GM12864 (cell line): ENCODE data around the gene ELOB.

Experiments used
- DNase-seq: peaks from one replicate; pipeline ENCODE4 v3.0.0-alpha.2; 2011; ENCODE audit warnings: low read depth
- H3K4me3 ChIP-seq: 2 replicates; pipeline ENCODE4 v1.5.1; 2011; ENCODE audit warnings: mild to moderate bottlenecking, low read depth, low read length, control low read depth
- TF ChIP-seq, protein P1 (sequence below): IDR thresholded peaks from 2 replicates; pipeline ENCODE4 v1.5.1; 2011; ENCODE audit warnings: low read depth, mild to moderate bottlenecking, moderate library complexity, low read length, control low read depth, inconsistent platforms; ENCODE audit errors: missing control alignments

The ELOB gene

DNA sequence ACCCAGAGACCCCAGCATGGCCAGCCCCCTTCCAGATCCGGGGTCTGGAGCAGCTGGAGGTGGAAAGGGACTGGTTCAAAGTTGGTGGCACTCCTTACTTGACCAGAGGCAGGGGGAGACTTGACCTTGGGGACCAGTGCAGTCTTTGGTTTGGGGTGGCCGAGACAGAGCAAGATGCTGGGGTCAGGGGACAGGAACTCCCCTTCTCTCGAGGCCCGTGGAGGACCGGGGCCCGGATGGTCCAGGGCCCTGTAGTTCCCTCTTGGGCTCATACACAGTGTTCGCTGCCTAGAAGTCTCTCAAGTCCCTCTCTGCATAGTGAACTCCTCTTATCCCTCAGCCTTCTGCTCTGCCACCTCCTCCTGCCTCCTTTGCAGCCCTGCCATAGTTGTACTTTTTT lies 10.9 kb upstream of the ELOB start:
- no peak for DNase-seq
- no peak overlapping the region for H3K4me3 ChIP-seq
- TF ChIP-seq, protein P1, sequence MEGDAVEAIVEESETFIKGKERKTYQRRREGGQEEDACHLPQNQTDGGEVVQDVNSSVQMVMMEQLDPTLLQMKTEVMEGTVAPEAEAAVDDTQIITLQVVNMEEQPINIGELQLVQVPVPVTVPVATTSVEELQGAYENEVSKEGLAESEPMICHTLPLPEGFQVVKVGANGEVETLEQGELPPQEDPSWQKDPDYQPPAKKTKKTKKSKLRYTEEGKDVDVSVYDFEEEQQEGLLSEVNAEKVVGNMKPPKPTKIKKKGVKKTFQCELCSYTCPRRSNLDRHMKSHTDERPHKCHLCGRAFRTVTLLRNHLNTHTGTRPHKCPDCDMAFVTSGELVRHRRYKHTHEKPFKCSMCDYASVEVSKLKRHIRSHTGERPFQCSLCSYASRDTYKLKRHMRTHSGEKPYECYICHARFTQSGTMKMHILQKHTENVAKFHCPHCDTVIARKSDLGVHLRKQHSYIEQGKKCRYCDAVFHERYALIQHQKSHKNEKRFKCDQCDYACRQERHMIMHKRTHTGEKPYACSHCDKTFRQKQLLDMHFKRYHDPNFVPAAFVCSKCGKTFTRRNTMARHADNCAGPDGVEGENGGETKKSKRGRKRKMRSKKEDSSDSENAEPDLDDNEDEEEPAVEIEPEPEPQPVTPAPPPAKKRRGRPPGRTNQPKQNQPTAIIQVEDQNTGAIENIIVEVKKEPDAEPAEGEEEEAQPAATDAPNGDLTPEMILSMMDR, result no peak

DNA sequence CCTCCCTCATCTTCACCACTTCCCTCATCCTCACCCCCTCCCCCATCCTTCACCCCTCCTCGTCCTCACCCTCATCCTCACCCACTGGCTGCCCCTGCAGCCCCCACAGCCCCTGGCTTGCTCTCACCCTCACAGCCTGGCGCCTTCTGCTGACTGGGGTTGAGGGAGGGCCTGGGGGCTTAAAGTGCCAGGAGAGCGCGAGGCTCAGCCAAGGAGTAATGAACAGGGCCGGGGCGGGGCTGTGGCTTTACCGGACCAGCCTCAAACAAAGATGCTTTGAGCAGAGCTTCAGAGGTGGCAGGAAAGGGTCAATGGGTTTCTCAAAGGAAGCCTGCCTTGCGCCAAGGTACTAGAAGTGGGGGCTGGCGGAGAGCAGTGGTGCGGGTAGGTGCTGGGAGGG lies 10.3 kb upstream of the ELOB start, which contains the start of gene PRSS33:
TSS of gene PRSS33 (minus strand) at position 155 of the 400 bp plus-strand sequence. CDS start 1,013 bp downstream, outside the sequence.
- no peak for DNase-seq
- H3K4me3 ChIP-seq, result no peak within 1 kb of the TSS
- TF ChIP-seq, protein P1, result no peak

DNA sequence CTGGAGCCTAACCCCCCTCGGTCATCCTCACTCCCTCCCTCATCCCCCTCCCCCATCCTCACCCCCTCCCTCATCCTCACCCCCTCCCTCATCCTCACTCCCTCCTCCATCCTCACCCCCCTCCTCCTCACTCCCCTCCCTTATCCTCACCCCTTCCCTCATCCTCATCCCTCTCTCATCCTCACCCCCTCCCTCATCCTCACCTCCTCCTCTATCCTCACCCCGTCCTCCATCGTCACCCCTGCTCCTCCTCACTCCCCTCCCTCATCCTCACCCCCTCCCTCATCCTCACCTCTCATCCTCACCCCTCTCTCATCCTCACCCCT lies 9.7 kb upstream of the ELOB start:
- TF ChIP-seq, protein P1, result no peak
- DNase-seq, result no peak

DNA sequence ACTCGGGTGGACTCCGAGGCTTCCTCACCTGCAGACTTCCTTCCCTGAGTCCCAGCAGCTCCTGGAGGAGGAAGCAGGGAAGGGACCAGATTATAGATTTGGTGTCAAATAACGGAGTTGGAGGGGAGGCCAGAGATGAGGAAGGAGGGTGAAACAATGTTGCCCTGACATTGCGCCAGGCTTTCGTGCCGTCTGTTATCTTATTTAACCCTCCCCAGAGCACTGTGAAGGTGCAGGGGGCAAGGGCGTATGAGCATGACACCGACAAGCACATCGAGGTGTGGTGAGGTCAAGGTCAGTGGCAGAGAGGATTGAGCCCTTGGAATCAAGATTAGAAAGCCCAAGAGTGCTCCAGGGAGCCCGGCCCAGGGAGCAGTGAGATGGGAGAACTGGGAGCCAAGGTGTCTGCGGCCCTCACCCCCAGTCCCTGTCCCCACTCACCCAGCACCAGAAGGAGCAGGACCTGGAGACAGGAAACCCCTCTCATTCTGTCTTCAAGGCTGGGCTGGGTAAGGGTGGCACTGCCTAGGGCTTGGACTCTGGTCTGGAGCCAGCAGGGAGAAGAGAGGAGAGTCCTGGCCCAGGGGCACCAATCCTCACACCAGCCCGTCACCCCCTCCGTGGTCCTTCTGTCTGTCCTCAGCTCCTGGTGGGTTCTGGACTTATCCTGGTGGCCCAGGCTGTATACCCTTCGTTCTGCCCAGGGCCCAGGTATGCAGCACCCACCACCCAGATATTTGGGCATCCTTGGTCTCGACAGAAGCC lies 9.2 kb upstream of the ELOB start:
- TF ChIP-seq, protein P1, result no peak
- DNase-seq, result no peak

More for the DNA sequence above, 9.7 kb upstream of the ELOB start:
- H3K4me3 ChIP-seq, result no peak overlapping the region

DNA sequence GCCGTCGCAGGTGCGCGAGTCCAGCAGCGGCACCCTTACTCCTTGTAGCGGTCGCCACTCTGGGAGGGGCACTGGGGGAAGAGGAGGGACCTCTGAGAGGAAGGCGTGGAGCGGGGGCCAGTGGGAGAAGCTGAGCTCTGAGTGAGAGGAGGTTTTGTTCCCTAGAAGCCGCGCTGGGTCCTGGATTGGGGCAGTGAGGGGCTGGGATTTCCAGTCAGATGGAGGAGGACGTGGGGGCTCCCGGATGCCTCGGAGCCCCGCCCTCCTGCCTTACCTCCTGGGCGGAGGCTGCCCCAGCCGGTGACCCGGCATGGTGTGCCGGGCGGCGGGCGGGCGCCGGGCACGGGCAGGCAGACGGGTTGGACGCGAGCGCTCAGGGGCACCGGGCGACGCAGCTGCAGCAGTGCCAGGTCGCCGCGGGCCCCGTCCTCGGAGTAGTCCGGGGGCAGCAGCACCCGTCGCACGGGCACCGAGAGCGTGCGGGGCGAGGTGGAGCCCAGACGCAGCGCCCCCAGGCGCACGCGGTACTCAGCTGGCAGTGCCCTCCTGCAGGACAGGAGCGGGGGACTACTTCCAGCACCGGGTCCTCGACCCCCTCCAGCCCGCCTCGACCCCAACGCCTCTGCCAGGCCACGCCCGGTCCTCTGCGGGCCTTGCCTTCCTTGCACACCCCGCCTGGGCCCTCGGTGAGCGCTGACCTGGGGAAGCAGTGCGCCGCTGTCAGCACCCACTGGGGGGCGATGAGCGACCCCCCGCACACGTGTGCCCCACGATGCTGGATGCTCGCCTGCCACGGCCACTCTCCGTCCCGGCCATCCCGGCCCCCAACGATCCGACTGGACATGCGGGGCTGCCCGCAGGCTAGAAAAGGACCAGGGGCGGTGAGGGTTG lies 8.3 kb upstream of the ELOB start:
- TF ChIP-seq, protein P1, result no peak
- DNase-seq, result no peak
- no peak overlapping the region for H3K4me3 ChIP-seq

More for the DNA sequence above, 9.2 kb upstream of the ELOB start:
- no peak overlapping the region for H3K4me3 ChIP-seq

DNA sequence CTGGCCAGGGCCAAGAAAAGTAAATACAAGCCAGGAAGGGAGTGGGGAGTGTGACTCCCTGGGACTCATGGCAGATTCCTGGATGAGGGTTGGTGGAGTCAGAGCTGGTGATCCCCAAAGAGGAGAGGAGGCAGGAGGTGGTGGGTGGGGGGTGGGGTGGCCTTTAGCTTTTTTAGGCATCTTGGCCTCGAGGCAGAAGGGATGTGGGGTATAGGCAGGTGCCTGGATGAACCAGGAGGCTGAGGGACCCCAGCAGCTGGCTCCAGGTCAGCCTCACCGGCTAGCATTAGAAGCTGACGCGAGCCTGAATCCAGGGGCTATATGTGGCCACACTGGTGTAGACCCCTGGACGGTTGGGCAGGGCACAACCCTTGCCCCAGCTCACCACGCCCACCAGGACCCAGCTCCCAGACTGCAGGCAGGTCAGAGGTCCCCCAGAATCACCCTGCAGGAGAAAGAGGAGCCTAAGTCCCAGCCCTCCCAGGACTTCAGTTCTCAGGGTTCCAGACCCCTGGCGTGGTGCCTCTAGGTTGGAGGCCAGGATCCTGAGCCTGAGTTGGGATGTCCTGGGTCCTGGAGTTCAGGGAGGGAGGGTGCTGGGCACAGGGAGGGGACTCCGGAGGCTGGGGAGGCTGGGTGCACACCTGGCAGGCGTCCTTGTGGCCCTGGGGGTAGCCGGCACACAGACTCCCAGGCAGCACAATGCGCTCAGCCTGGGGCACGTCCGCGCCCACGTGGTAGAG lies 7.4 kb upstream of the ELOB start:
- no peak overlapping the region for H3K4me3 ChIP-seq
- no peak for DNase-seq
- TF ChIP-seq, protein P1, result no peak
